HG03521 (cell line): ENCODE results near the gene EXOSC6.
A peak's percentile ranks its signal among the peaks of the same experiment; 100 is the strongest.
"Not testable (repeated sequence)": the region's sequence is repeated elsewhere in the genome, so short reads cannot be mapped to it uniquely, and the experiment has no call there.

Experiments used
- ATAC-seq: cut with Tn5 transposase; IDR thresholded peaks from one replicate; pipeline ENCODE4 v1.9.1; 2021; ENCODE audit warnings: mild to moderate bottlenecking, moderate library complexity; ENCODE audit not compliant: unreplicated experiment

The EXOSC6 gene

DNA sequence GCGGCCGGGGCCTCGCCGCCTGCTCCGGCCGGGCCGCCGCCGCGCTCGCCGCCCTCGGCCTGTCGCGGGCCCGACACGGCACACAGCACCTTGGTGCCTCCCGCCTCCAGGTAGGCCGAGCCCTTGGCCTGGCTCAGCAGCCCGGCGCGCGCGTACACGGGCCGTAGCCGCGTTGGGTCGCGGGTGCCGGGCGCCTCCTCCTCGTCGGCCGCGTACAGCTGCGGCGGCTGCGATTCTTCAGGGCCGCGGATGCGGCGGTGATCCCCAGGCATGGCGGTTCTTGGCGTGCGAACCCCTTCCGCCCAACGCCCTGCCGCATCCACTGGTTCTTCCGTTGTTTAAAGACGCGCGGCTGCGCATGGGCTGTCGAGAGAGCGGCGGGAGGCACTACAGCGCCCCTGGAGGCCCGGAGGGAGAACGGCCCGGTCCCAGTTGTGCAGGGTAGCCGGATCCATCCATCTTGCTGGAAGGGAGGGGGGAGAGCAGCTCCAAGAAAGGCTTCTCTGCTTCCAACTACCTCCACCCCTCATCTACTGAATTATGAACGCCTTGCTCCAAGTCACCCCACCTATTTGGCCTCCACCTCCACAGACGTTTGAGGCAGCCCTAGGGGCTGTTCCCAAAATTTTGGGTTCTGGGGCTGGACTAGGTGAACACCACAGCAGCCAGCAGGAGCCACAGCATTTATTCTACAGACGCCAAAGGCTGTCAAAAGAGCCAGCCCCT lies at the start of gene EXOSC6:
Gene EXOSC6 (minus strand): TSS at position 312 of the 726 bp plus-strand sequence. CDS start 40 bp downstream, at position 272.
- peak; percentile 71 for ATAC-seq

DNA sequence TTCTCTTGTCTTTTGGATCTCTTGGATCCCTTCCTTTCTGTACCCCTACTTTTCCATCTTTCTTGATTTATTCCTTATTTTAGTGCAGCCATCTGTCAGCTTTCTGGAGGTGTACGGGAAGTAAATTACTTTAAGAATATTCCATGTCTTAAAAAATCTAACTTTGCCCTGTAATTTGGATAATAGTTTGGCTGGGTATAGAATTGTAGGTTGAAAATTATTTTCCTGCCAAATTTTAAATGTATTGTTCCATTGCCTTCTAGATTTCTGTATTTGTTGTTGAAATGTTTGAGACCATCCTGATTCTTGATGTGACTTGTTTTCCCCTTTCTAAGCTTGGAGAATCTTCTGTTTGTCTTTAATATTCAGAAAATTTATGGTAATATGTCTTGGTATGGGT lies 49.4 kb upstream of the EXOSC6 start:
- ATAC-seq: no peak

GRCh38 chr16:70298988-70299938 lies 47.5 kb upstream of the EXOSC6 start, which contains the start of gene DDX19B:
DDX19B (plus strand) TSS chr16:70299186; CDS start chr16:70299298, 112 bp downstream.
- ATAC-seq: peak; percentile 71

DNA sequence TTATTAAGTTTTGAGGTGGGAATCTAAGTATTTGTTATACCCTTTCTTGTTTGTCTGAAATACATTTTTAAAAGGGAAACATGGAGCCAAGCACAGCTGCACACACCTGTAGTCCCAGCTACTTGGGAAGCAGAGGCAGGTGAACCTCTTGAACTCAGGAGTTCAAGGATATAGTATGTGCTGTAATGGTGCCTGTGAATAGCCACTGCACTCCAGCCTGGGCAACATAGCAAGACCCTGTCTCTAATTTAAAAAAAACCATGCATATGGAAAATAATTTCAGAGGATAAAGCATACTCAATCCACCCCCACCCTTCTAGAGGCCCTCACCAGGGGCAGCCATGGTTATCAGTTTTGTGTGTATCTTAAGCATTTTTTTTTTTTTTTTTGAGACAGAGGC lies 43.9 kb upstream of the EXOSC6 start:
- no peak for ATAC-seq

GRCh38 chr16:70294385-70295025 lies 42.8 kb upstream of the EXOSC6 start:
- ATAC-seq: no peak

GRCh38 chr16:70292148-70292547 lies 40.4 kb upstream of the EXOSC6 start:
- not testable (repeated sequence) for ATAC-seq

- no peak for ATAC-seq
Observed at GRCh38 chr16:70290949-70291519, 39.3 kb upstream of the EXOSC6 start.

GRCh38 chr16:70289229-70290094 lies 37.7 kb upstream of the EXOSC6 start, which contains the start of gene AARS1:
AARS1 (minus strand) TSS chr16:70289506; CDS start chr16:70282763, 6,743 bp downstream.
- peak; percentile 98 for ATAC-seq

DNA sequence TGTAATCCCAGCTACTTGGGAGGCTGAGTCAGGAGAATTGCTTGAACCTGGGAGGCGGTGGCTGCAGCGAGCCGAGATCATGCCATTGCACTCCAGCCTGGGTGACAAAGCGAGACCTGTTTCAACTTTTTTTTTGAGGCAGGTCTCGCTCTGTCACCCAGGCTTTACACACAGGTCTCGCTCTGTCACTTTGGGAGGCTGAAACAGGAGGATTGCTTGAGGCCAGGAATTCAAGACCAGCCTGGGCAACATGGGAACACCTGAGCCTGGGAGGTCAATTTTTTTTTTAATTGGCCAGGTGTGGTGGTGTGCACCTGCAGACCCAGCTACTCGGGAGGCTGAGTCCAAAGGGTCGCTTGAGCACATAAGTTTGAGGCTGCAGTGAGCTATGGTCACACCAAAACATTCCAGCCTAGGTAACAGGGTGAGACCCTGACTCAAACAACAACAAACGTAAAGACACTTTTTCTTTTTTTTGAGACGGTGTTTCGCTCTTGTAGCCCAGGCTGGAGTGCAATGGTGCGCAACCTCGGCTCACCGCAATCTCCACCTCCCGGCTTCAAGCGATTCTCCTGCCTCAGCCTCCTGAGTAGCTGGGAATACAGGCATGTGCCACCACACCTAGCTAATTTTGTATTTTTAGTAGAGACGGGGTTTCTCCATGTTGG lies 35.7 kb upstream of the EXOSC6 start:
- ATAC-seq: not testable (repeated sequence)

DNA sequence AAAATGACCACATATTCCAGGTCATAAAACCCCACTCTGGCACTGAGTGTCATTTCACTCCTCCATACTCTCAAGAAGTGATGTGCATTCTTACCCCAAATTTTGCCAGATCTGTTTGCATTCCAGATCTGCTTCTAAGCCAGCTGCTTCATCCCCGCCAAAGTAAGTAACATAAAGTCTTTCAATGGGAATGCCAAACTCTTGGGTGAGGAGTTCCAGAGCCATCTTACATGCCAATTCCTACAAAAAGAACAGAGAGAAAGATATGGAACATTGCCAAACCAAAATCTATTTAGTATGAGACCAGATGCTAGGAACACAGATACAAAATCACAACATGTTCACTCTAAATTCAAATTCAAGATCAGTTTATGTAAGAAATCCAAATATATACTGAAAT lies 24.7 kb upstream of the EXOSC6 start:
- no peak for ATAC-seq

- ATAC-seq: no peak
Observed at GRCh38 chr16:70271696-70272095, 20.0 kb upstream of the EXOSC6 start.

GRCh38 chr16:70270176-70270575 lies 18.4 kb upstream of the EXOSC6 start:
- no peak for ATAC-seq

DNA sequence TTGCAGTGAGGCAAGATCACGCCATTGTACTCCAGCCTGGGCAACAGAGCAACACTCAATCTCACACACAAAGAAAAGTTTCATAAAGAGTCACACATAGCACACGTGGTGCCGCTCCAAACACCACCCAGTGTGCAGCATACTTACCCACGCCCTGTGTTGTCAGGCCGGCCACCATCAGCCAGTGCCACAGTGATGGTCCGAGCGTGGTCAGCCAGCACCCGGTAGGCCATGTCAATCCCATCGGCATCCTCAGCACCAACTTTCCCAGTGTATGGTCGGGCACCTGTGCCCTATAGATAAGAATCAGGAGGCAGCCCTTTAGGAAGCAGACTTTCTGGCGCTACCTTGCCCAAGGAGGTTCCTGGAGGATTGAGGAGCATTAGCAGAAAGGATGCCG lies 17.7 kb upstream of the EXOSC6 start:
- ATAC-seq: no peak

- ATAC-seq: not testable (repeated sequence)
Observed at GRCh38 chr16:70267922-70268321, 16.2 kb upstream of the EXOSC6 start.

GRCh38 chr16:70267516-70267915 lies 15.8 kb upstream of the EXOSC6 start:
- no peak for ATAC-seq

GRCh38 chr16:70259903-70260302 lies 8.2 kb upstream of the EXOSC6 start:
- ATAC-seq: not testable (repeated sequence)

- ATAC-seq: no peak
Observed at GRCh38 chr16:70258946-70259345, 7.2 kb upstream of the EXOSC6 start.

DNA sequence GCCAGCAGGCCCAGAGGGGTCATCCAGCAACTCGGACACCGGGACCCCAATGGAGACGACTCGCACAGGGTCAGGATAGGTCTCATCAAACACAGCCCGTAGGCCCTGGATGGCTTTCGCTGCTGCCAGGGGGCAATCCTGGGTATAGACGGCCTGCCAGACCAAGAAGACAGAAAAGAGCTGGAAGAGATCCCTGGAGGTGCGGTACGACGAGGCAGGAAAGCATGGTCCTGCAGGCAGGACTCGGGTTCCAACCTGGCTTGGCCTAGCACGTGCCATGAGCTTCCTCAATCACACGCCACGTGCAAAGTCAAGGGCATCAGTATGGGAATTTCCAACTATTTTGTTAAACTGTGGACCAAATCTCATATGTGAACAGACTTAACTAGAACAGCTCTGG lies 6.3 kb upstream of the EXOSC6 start:
- no peak for ATAC-seq

DNA sequence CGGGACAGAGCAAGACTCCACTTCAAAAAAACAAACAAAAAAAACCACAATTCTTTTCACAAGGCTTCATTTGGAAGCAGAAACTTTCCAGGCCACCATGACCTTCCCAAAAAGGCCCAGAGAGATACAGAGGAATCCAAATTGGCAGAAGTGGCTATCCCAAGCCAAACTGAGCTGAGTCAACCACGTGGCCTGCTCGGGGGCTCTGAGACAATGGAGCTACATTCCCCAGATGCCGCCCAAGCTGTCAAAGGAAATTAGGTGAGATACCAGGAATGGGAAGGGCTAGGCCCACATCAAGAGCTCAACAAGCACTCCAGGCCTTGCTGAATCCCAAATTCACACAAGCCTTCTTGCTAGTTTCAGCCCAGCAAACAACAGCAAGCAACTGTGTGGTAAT lies 5.7 kb upstream of the EXOSC6 start:
- ATAC-seq: no peak
